CD14-positive monocyte (primary cell): ENCODE data around the gene NPEPL1. TPM values are rescaled to one million over a fixed set of nuclear protein-coding genes. Genes with fewer than 3 reads are reported as not detected.

ENCODE experiments used
- DNase-seq, 3 donors: peaks; one replicate each; pipeline ENCODE4 v3.0.0-alpha.2; 2011 to 2022
- H2AFZ ChIP-seq: 2 replicates; pipeline ENCODE4 v1.6.0; 2012; ENCODE audit warnings: mild to moderate bottlenecking, low read depth, low read length, inconsistent platforms; ENCODE audit not compliant: insufficient read depth, poor library complexity, severe bottlenecking
- H3K27ac ChIP-seq, 2 donors: 1 replicate in 1 of 2; 2 replicates in 1 of 2; pipeline ENCODE4 v1.5.1; 2012 to 2013; ENCODE audit warnings: low read length in 2 of 2, control low read depth in 1 of 2, inconsistent platforms in 1 of 2, low read depth in 1 of 2, mild to moderate bottlenecking in 1 of 2
- H3K27me3 ChIP-seq, 2 donors: one replicate each; pipeline versions ENCODE4 v1.6.0 to v1.6.1; 2011 to 2013; ENCODE audit warnings: low read length in 2 of 2; ENCODE audit not compliant: control insufficient read depth in 2 of 2, insufficient read depth in 2 of 2
- H3K36me3 ChIP-seq, 2 donors: replicated peaks in 1 of 2; 1 replicate in 1 of 2; 2 replicates in 1 of 2; pipeline versions ENCODE4 v1.5.1 to v1.6.1; 2012 to 2013; ENCODE audit warnings: low read length in 2 of 2, control low read depth in 1 of 2, inconsistent platforms in 1 of 2, mild to moderate bottlenecking in 1 of 2; ENCODE audit not compliant: insufficient read depth in 2 of 2, control insufficient read depth in 1 of 2
- H3K4me1 ChIP-seq, 2 donors: 1 replicate in 1 of 2; 2 replicates in 1 of 2; pipeline versions ENCODE4 v1.5.1 to v1.6.1; 2012 to 2013; ENCODE audit warnings: low read length in 2 of 2, control low read depth in 1 of 2, inconsistent platforms in 1 of 2, mild to moderate bottlenecking in 1 of 2, moderate library complexity in 1 of 2; ENCODE audit not compliant: insufficient read depth in 2 of 2, control insufficient read depth in 1 of 2
- H3K4me2 ChIP-seq: replicated peaks from 2 replicates; pipeline ENCODE3; 2012; ENCODE audit warnings: low read length, moderate library complexity, mild to moderate bottlenecking; ENCODE audit not compliant: poor library complexity, severe bottlenecking; ENCODE audit errors: extremely low read depth
- H3K4me3 ChIP-seq, 3 experiments: fragments of 200-600 bp in 1 of 3; sonication (generic) in 1 of 3; replicated peaks in 1 of 3; 1 replicate in 2 of 3; 2 replicates in 1 of 3; pipeline ENCODE4 v1.5.1; 2011 to 2013; ENCODE audit warnings: low read length in 3 of 3, mild to moderate bottlenecking in 3 of 3, control low read depth in 2 of 3, low read depth in 2 of 3, inconsistent platforms in 1 of 3, moderate library complexity in 1 of 3
- H3K79me2 ChIP-seq: 2 replicates; pipeline ENCODE4 v1.6.0; 2012; ENCODE audit warnings: mild to moderate bottlenecking, control low read depth, inconsistent platforms, low read length, moderate library complexity; ENCODE audit not compliant: insufficient read depth
- H3K9ac ChIP-seq: 2 replicates; pipeline ENCODE4 v1.6.0; 2017; ENCODE audit warnings: low read length, mild to moderate bottlenecking; ENCODE audit not compliant: insufficient read depth, poor library complexity, severe bottlenecking
- H3K9me3 ChIP-seq, 2 donors: replicated peaks in 1 of 2; 1 replicate in 1 of 2; 2 replicates in 1 of 2; pipeline versions ENCODE4 v1.5.1 to v1.6.1; 2012 to 2013; ENCODE audit warnings: low read length in 2 of 2, control low read depth in 1 of 2; ENCODE audit not compliant: control insufficient read depth in 1 of 2, insufficient read depth in 1 of 2
- H4K20me1 ChIP-seq: 2 replicates; pipeline ENCODE4 v1.6.0; 2012; ENCODE audit warnings: mild to moderate bottlenecking, low read length, control low read depth, moderate library complexity; ENCODE audit not compliant: insufficient read depth
- H3K27ac Mint-ChIP-seq, 7 donors: one replicate each; pipeline ENCODE4 v1.8.0; 2020; ENCODE audit warnings: mild to moderate bottlenecking in 7 of 7, mixed read lengths in 7 of 7, moderate library complexity in 6 of 7, inconsistent platforms in 2 of 7
- H3K27me3 Mint-ChIP-seq, 3 donors: one replicate each; pipeline ENCODE4 v1.8.0; 2021 to 2022; ENCODE audit warnings: low read depth in 3 of 3, mild to moderate bottlenecking in 3 of 3, mixed read lengths in 3 of 3, moderate library complexity in 3 of 3, inconsistent platforms in 1 of 3
- H3K36me3 Mint-ChIP-seq, 2 donors: one replicate each; pipeline ENCODE4 v1.8.0; 2020; ENCODE audit warnings: mixed read lengths in 2 of 2, inconsistent platforms in 1 of 2, mild to moderate bottlenecking in 1 of 2
- H3K4me1 Mint-ChIP-seq: one replicate; pipeline ENCODE4 v1.8.0; 2020; ENCODE audit warnings: mild to moderate bottlenecking, mixed read lengths
- H3K4me3 Mint-ChIP-seq, 2 donors: one replicate each; pipeline ENCODE4 v1.8.0; 2020; ENCODE audit warnings: mild to moderate bottlenecking in 2 of 2, mixed read lengths in 2 of 2, moderate library complexity in 1 of 2
- H3K9me3 Mint-ChIP-seq, 7 donors: one replicate each; pipeline ENCODE4 v1.8.0; 2020 to 2022; ENCODE audit warnings: mixed read lengths in 7 of 7, mild to moderate bottlenecking in 6 of 7, moderate library complexity in 6 of 7, inconsistent platforms in 2 of 7
- WGBS: methylation state at CpG from one replicate; pipeline ENCODE4 v1.1.5; 2013; ENCODE audit warnings: missing lambda C conversion rate; ENCODE audit not compliant: insufficient coverage; 5-methylcytosine and 5-hydroxymethylcytosine counted together
- intact Hi-C, 2 donors: fragments of 100-400 bp; cut with micrococcal nuclease; formaldehyde crosslinking; loops; one replicate each; pipeline versions ENCODE4 v1.15.0 to v1.15.1; 2023
- polyA plus RNA-seq, 3 donors: library from polyadenylated mRNA; depleted of rRNA in 1 of 3; unstranded in 2 of 3; stranded (reverse) in 1 of 3; fragments of 300-500 nt in 2 of 3; fragments of >200 nt in 1 of 3; fragmentation: Illumina TruSeq in 2 of 3; gene quantifications; 1 replicate in 2 of 3; 2 replicates in 1 of 3; pipeline ENCODE4 v1.2.3, GENCODE V29; 2012 to 2021
- TF ChIP-seq, protein P1 (sequence below): fragments of 200-600 bp; IDR thresholded peaks from one replicate; pipeline ENCODE4 v1.8.0; 2022; ENCODE audit warnings: antibody characterized with exemption, mild to moderate bottlenecking

NPEPL1 gene
- polyA plus RNA-seq, 3 donors: 37.6 to 109 (median 39.6) TPM

DNA sequence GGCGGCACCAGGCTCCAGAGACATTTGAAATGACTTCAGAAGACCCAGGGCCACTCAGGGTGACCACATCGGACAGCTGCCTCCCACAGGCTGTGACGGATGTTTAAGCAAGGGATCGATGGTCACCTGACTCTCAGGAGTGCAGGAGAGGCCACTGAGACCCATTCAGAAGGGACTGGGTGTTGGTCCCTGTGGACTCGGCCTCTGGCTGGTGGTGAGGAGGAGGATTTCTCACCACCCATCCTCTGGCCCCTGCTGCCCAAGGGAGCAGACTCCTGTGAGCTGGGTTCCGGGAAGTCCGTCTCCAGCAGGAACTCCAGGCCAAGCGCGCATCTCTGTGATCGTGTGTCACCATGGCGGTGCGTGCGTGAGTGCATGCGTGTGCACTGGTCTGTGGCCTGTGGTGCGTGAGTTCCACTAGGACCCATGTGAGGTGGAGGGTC lies 25.5 kb downstream of the NPEPL1 start:
- H3K27me3 Mint-ChIP-seq: peaks cover 2 to 11% (median 5%) of the 10 kb centered on the region in 3 donors
- H3K4me1 ChIP-seq: peaks cover 0 to 5% of the 10 kb centered on the region in 2 donors
- H3K36me3 ChIP-seq: peaks cover 16 to 33% of the 10 kb centered on the region in 2 donors
- peaks cover 16 to 28% of the 10 kb centered on the region in 2 donors for H3K36me3 Mint-ChIP-seq
- H2AFZ ChIP-seq: no peak overlapping the region
- WGBS: 91% methylated on average over 10 of the region's 15 CpGs
- no peak overlapping the region for H3K9ac ChIP-seq
- H3K27ac Mint-ChIP-seq: no peak overlapping the region
- H3K27ac ChIP-seq: no peak overlapping the region
- intact Hi-C loops: no loop called here
- no peaks in the 10 kb centered on the region for H3K27me3 ChIP-seq
- peaks cover 0 to 2% (median 0%) of the 10 kb centered on the region in 7 donors for H3K9me3 Mint-ChIP-seq
- H3K9me3 ChIP-seq: no peaks in the 10 kb centered on the region
- H3K4me3 ChIP-seq: no peak overlapping the region
- no peak overlapping the region for H3K4me3 Mint-ChIP-seq
- H4K20me1 ChIP-seq: no peaks in the 10 kb centered on the region
- DNase-seq: peak in 1 of 3 donors; percentile 1
- TF ChIP-seq, protein P1, sequence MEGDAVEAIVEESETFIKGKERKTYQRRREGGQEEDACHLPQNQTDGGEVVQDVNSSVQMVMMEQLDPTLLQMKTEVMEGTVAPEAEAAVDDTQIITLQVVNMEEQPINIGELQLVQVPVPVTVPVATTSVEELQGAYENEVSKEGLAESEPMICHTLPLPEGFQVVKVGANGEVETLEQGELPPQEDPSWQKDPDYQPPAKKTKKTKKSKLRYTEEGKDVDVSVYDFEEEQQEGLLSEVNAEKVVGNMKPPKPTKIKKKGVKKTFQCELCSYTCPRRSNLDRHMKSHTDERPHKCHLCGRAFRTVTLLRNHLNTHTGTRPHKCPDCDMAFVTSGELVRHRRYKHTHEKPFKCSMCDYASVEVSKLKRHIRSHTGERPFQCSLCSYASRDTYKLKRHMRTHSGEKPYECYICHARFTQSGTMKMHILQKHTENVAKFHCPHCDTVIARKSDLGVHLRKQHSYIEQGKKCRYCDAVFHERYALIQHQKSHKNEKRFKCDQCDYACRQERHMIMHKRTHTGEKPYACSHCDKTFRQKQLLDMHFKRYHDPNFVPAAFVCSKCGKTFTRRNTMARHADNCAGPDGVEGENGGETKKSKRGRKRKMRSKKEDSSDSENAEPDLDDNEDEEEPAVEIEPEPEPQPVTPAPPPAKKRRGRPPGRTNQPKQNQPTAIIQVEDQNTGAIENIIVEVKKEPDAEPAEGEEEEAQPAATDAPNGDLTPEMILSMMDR: no peak
- no peaks in the 10 kb centered on the region for H3K79me2 ChIP-seq
- no peak overlapping the region for H3K4me2 ChIP-seq
- H3K4me1 Mint-ChIP-seq: peaks cover 8% of the 10 kb centered on the region

DNA sequence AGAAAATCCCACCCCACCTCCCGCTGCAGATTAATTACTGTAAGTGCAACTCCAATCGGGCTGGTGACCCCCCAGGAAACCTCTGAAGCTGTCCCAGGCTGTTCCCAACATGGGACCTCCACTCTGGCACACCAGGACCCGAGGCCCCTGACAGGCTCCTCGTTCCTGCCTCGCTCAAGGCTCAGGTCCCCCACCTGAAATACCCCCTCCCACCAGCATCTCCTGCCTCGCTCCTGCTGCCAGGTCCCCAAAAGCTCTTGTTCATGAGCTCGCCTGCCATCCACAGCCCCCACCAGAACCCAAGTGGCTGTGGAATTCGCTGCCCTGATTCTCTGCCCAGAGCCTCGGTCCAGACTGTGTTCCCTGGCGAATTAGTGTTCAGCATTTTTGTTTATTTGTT lies 26.1 kb downstream of the NPEPL1 start:
- Mint-ChIP-seq H3K36me3 (peaks cover 13 to 23% of the 10 kb centered on the region in 2 donors), H3K4me3 (no peak overlapping the region), H3K27ac (no peak overlapping the region), H3K27me3 (peaks cover under 1 to 15% (median 8%) of the 10 kb centered on the region in 3 donors), H3K4me1 (peaks cover 8% of the 10 kb centered on the region), H3K9me3 (peaks cover 0 to 2% (median 0%) of the 10 kb centered on the region in 7 donors)
- no peak overlapping the region for H3K4me2 ChIP-seq
- H3K4me3 ChIP-seq: no peak overlapping the region
- TF ChIP-seq, protein P1: no peak
- DNase-seq: no peak
- H3K4me1 ChIP-seq: peaks cover 0 to 5% of the 10 kb centered on the region in 2 donors
- H3K79me2 ChIP-seq: no peaks in the 10 kb centered on the region
- peaks cover 10 to 27% of the 10 kb centered on the region in 2 donors for H3K36me3 ChIP-seq
- no peaks in the 10 kb centered on the region for H4K20me1 ChIP-seq
- intact Hi-C loops: no loop called here
- WGBS: 90% methylated on average over 6 of the region's 10 CpGs
- H3K9me3 ChIP-seq: no peaks in the 10 kb centered on the region
- no peak overlapping the region for H2AFZ ChIP-seq
- no peaks in the 10 kb centered on the region for H3K27me3 ChIP-seq
- H3K9ac ChIP-seq: no peak overlapping the region
- no peak overlapping the region for H3K27ac ChIP-seq
